H9 (cell line): ENCODE measurements around the gene SHOC1. TPM values are rescaled to one million over a fixed set of nuclear protein-coding genes. Genes with fewer than 3 reads are reported as not detected.

Source experiments
- DNase-seq: peaks from one replicate; pipeline ENCODE4 v3.0.0-alpha.2; 2017
- H2AFZ ChIP-seq: one replicate; pipeline ENCODE4 v1.6.1; 2013; ENCODE audit warnings: mild to moderate bottlenecking, low read length, control low read depth, moderate library complexity
- H2AK5ac ChIP-seq: 2 replicates; pipeline ENCODE4 v1.6.1; 2013; ENCODE audit warnings: low read length, control low read depth, mixed read lengths; ENCODE audit not compliant: insufficient read length
- H2BK120ac ChIP-seq: one replicate; pipeline ENCODE4 v1.6.1; 2013; ENCODE audit warnings: low read depth, mild to moderate bottlenecking, low read length, control low read depth, inconsistent platforms; ENCODE audit not compliant: poor library complexity, severe bottlenecking
- H2BK12ac ChIP-seq: 2 replicates; pipeline ENCODE4 v1.6.1; 2013; ENCODE audit warnings: low read length, control low read depth, mixed read lengths, low read depth; ENCODE audit not compliant: insufficient read length
- H2BK15ac ChIP-seq: 2 replicates; pipeline ENCODE4 v1.6.1; 2013; ENCODE audit warnings: low read depth, low read length, control low read depth
- H2BK20ac ChIP-seq: one replicate; pipeline ENCODE4 v1.6.1; 2013; ENCODE audit warnings: low read depth, mild to moderate bottlenecking, low read length, control low read depth, inconsistent platforms; ENCODE audit not compliant: poor library complexity, severe bottlenecking
- H2BK5ac ChIP-seq: 2 replicates; pipeline ENCODE4 v1.6.1; 2013; ENCODE audit warnings: low read length, control low read depth, mixed read lengths; ENCODE audit not compliant: insufficient read length
- H3K14ac ChIP-seq: 2 replicates; pipeline ENCODE4 v1.6.1; 2013; ENCODE audit warnings: low read length, control low read depth; ENCODE audit not compliant: insufficient read depth
- H3K18ac ChIP-seq: 2 replicates; pipeline ENCODE4 v1.6.1; 2013; ENCODE audit warnings: low read depth, mild to moderate bottlenecking, mixed read lengths, low read length, control low read depth; ENCODE audit not compliant: insufficient read length
- H3K23ac ChIP-seq: 2 replicates; pipeline ENCODE4 v1.6.1; 2013; ENCODE audit warnings: low read length, control low read depth, mixed read lengths, low read depth; ENCODE audit not compliant: insufficient read length
- H3K23me2 ChIP-seq: 2 replicates; pipeline ENCODE4 v1.6.1; 2013; ENCODE audit warnings: low read depth, mild to moderate bottlenecking, mixed read lengths, low read length, control low read depth; ENCODE audit not compliant: insufficient read length, poor library complexity, severe bottlenecking
- H3K27ac ChIP-seq: 2 replicates; pipeline ENCODE4 v1.5.1; 2013; ENCODE audit warnings: low read length, control low read depth, mixed read lengths, low read depth; ENCODE audit not compliant: insufficient read length
- H3K27me3 ChIP-seq: 2 replicates; pipeline ENCODE4 v1.6.1; 2013; ENCODE audit warnings: low read length, control low read depth, inconsistent platforms; ENCODE audit not compliant: insufficient read depth
- H3K4ac ChIP-seq: 2 replicates; pipeline ENCODE4 v1.6.1; 2013; ENCODE audit warnings: low read depth, mild to moderate bottlenecking, control low read depth, inconsistent platforms, low read length, moderate library complexity
- H3K4me1 ChIP-seq: 2 replicates; pipeline ENCODE4 v1.6.1; 2013; ENCODE audit warnings: low read length, control low read depth, inconsistent platforms; ENCODE audit not compliant: insufficient read depth
- H3K4me2 ChIP-seq: 2 replicates; pipeline ENCODE4 v1.6.1; 2013; ENCODE audit warnings: low read length, control low read depth, mixed read lengths; ENCODE audit not compliant: insufficient read length, insufficient read depth
- H3K56ac ChIP-seq: 2 replicates; pipeline ENCODE4 v1.6.1; 2013; ENCODE audit warnings: low read depth, mild to moderate bottlenecking, mixed read lengths, low read length, control low read depth; ENCODE audit not compliant: insufficient read length
- H3K79me1 ChIP-seq: 2 replicates; pipeline ENCODE4 v1.6.1; 2013; ENCODE audit warnings: low read depth, mild to moderate bottlenecking, moderate library complexity, low read length, control low read depth, inconsistent platforms; ENCODE audit not compliant: insufficient read depth, poor library complexity, severe bottlenecking
- H3K79me2 ChIP-seq: 2 replicates; pipeline ENCODE4 v1.6.1; 2013; ENCODE audit warnings: low read length, control low read depth, inconsistent platforms; ENCODE audit not compliant: insufficient read depth
- H3K9ac ChIP-seq: 2 replicates; pipeline ENCODE4 v1.6.1; 2013; ENCODE audit warnings: low read length, control low read depth, mixed read lengths; ENCODE audit not compliant: insufficient read length; ENCODE audit errors: extremely low read depth
- H3K9me3 ChIP-seq: one replicate; pipeline ENCODE4 v1.6.1; 2013; ENCODE audit warnings: low read depth, low read length, inconsistent platforms; ENCODE audit not compliant: control insufficient read depth
- H3T11ph ChIP-seq: one replicate; pipeline ENCODE4 v1.6.1; 2013; ENCODE audit warnings: mild to moderate bottlenecking, low read length, control low read depth, inconsistent platforms
- H4K20me1 ChIP-seq: one replicate; pipeline ENCODE4 v1.6.1; 2013; ENCODE audit not compliant: control insufficient read depth, insufficient read length, insufficient read depth
- H4K5ac ChIP-seq: 2 replicates; pipeline ENCODE4 v1.6.1; 2013; ENCODE audit warnings: low read depth, mild to moderate bottlenecking, mixed read lengths, low read length, control low read depth; ENCODE audit not compliant: insufficient read length
- H4K8ac ChIP-seq: replicated peaks from 2 replicates; pipeline ENCODE4 v1.6.1; 2013; ENCODE audit warnings: low read length, control low read depth, mixed read lengths, low read depth; ENCODE audit not compliant: insufficient read length
- H4K91ac ChIP-seq: 2 replicates; pipeline ENCODE4 v1.6.1; 2013; ENCODE audit warnings: low read depth, mild to moderate bottlenecking, moderate library complexity, mixed read lengths, low read length, control low read depth; ENCODE audit not compliant: insufficient read length
- H3K27ac Mint-ChIP-seq, 3 experiments: 2 replicates in 2 of 3; 3 replicates in 1 of 3; pipeline ENCODE4 v1.8.0; 2020 to 2021; ENCODE audit warnings: mixed read lengths in 3 of 3, mild to moderate bottlenecking in 1 of 3, moderate library complexity in 1 of 3
- H3K27me3 Mint-ChIP-seq: 2 replicates; pipeline ENCODE4 v1.8.0; 2021; ENCODE audit warnings: low read depth, mild to moderate bottlenecking, moderate library complexity, mixed read lengths
- H3K36me3 Mint-ChIP-seq, 3 experiments: 2 replicates in 2 of 3; 3 replicates in 1 of 3; pipeline ENCODE4 v1.8.0; 2020 to 2021; ENCODE audit warnings: low read depth in 3 of 3, mixed read lengths in 3 of 3; ENCODE audit not compliant: insufficient read depth in 1 of 3
- H3K4me1 Mint-ChIP-seq, 2 experiments: 2 replicates each; pipeline ENCODE4 v1.8.0; 2020; ENCODE audit warnings: mixed read lengths in 2 of 2
- H3K4me3 Mint-ChIP-seq, 2 experiments: 2 replicates in 1 of 2; 3 replicates in 1 of 2; pipeline ENCODE4 v1.8.0; 2020 to 2021; ENCODE audit warnings: mild to moderate bottlenecking in 2 of 2, mixed read lengths in 2 of 2, moderate library complexity in 1 of 2
- H3K9me3 Mint-ChIP-seq, 2 experiments: 2 replicates in 1 of 2; 3 replicates in 1 of 2; pipeline ENCODE4 v1.8.0; 2020; ENCODE audit warnings: mild to moderate bottlenecking in 2 of 2, mixed read lengths in 2 of 2, moderate library complexity in 1 of 2
- CTCF ChIP-seq: fragments of 200-600 bp; sonication (generic); conservative IDR thresholded peaks from 3 replicates; pipeline ENCODE4 v1.8.0; 2021; ENCODE audit warnings: antibody characterized with exemption, mild to moderate bottlenecking
- WGBS: extraction: QIAGEN DNeasy Blood & Tissue Kit; methylation state at CpG from one replicate; pipeline ENCODE4 v1.1.7; 2013; ENCODE audit warnings: missing lambda C conversion rate, low lambda C conversion rate, mixed read lengths; ENCODE audit not compliant: insufficient read length; ENCODE audit errors: extremely low coverage; 5-methylcytosine and 5-hydroxymethylcytosine counted together
- total RNA-seq: library from RNA; stranded (reverse); gene quantifications from 2 replicates; pipeline ENCODE4 v1.2.1, GENCODE V29; 2021

Gene SHOC1
- total RNA-seq, 1 experiment from 2014 or later, result not detected

- Mint-ChIP-seq H3K27ac (no peak overlapping the region), H3K4me3 (no peak overlapping the region), H3K36me3 (no peaks in the 10 kb centered on the region), H3K9me3 (no peaks in the 10 kb centered on the region), H3K27me3 (no peaks in the 10 kb centered on the region; the same call in 1 of the 2 replicates), H3K4me1 (no peaks in the 10 kb centered on the region)
- Histone ChIP-seq H3K23ac (no peak overlapping the region), H2BK20ac (no peak overlapping the region), H3K18ac (no peak overlapping the region), H3K9ac (no peak overlapping the region), H4K20me1 (no peaks in the 10 kb centered on the region), H2BK12ac (no peak overlapping the region), H2AK5ac (no peak overlapping the region), H2BK15ac (no peak overlapping the region), H3K4me2 (no peak overlapping the region), H3K9me3 (no peaks in the 10 kb centered on the region), H2BK5ac (no peak overlapping the region), H3K79me2 (no peaks in the 10 kb centered on the region), H3K4me1 (no peaks in the 10 kb centered on the region), H3K27me3 (no peaks in the 10 kb centered on the region), H3K79me1 (no peaks in the 10 kb centered on the region), H3K27ac (no peak overlapping the region), H3K4ac (no peak overlapping the region), H2BK120ac (no peak overlapping the region), H2AFZ (no peak overlapping the region), H4K8ac (no peak overlapping the region), H3T11ph (no peak overlapping the region), H4K5ac (no peak overlapping the region), H3K14ac (no peak overlapping the region), H3K56ac (no peak overlapping the region), H4K91ac (no peak overlapping the region), H3K23me2 (no peaks in the 10 kb centered on the region)
- no peak for DNase-seq
- WGBS, result no CpG with 5 or more reads among the region's 1 CpG
- no peak for TF ChIP-seq CTCF
Measured at GRCh38 chr9:111799915-111800526, 5.3 kb upstream of the SHOC1 start.
